ENCODE data around the gene TDRD6.

TDRD6 gene

DNA sequence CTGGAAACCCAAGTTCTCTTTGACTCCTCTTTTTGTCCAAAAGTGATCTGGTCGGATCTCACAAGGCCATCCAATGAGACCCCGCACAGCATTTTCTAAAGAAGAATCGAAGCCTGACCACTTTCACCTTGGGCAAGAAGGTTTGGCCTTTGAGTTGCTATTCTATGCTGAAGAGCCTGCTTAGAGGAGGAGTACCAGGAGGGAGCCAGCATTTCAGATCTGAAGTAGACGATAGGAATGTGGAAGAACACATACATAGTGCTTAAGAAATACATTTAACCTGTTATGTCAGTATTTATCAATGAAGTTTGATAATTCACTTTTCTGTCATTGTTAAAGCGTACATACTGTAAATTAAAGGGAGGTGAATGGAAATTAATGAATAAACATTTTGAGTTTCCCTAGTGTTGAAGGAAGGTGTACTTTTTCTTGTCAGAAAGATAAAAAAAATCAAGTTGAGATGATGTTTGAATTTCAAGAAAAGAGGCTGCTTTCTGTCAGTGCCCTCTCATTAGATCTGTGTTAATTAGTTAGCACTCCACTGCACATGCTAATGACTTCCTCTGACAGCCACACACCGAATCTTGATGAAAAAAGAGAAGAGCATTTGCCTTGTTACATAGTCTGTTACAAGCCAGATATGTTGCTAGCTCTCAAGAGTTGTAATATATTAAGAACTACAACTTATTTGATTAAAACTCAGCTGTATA lies 10.9 kb upstream of the TDRD6 start:
- no peak for DNase-seq
- Histone ChIP-seq H3K36me3 (no peaks in the 10 kb centered on the region; the same call in 1 of the 2 replicates), H3K27me3 (ENCODE audit: insufficient read depth, low read depth, severe bottlenecking) (no peaks in the 10 kb centered on the region), H3K27ac (no peak overlapping the region), H3K9me3 (ENCODE audit: severe bottlenecking) (no peaks in the 10 kb centered on the region), H3K4me3 (ENCODE audit: low read depth, low read length) (no peak overlapping the region)
- TF ChIP-seq, protein P1, sequence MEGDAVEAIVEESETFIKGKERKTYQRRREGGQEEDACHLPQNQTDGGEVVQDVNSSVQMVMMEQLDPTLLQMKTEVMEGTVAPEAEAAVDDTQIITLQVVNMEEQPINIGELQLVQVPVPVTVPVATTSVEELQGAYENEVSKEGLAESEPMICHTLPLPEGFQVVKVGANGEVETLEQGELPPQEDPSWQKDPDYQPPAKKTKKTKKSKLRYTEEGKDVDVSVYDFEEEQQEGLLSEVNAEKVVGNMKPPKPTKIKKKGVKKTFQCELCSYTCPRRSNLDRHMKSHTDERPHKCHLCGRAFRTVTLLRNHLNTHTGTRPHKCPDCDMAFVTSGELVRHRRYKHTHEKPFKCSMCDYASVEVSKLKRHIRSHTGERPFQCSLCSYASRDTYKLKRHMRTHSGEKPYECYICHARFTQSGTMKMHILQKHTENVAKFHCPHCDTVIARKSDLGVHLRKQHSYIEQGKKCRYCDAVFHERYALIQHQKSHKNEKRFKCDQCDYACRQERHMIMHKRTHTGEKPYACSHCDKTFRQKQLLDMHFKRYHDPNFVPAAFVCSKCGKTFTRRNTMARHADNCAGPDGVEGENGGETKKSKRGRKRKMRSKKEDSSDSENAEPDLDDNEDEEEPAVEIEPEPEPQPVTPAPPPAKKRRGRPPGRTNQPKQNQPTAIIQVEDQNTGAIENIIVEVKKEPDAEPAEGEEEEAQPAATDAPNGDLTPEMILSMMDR (IDR thresholded peaks at IDR 0.05; ENCODE audit: low read depth, low read length), result no peak

DNA sequence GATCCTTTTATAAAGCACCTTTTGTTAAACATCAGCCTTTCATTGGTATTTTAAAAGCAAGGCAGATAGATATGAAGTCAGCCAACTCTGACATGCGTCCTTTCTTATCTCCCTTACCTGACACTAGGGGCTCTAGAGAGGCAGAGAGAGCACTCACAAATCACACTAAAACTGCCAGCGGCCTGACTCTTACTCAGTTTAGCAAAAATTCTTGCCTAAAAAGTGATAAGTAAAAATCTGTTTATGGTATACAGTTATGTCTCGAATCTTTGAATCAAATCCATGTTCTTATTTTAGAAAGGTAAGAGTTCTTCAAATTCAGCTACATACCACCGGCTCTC lies 10.4 kb upstream of the TDRD6 start:
- TF ChIP-seq, protein P1 (IDR thresholded peaks at IDR 0.05; ENCODE audit: low read depth, low read length), result peak; percentile 68
- Histone ChIP-seq H3K27me3 (ENCODE audit: insufficient read depth, low read depth, severe bottlenecking) (no peaks in the 10 kb centered on the region), H3K27ac (no peak overlapping the region), H3K9me3 (ENCODE audit: severe bottlenecking) (no peaks in the 10 kb centered on the region), H3K4me3 (ENCODE audit: low read depth, low read length) (no peak overlapping the region), H3K36me3 (no peaks in the 10 kb centered on the region; the same call in 1 of the 2 replicates)
- no peak for DNase-seq

DNA sequence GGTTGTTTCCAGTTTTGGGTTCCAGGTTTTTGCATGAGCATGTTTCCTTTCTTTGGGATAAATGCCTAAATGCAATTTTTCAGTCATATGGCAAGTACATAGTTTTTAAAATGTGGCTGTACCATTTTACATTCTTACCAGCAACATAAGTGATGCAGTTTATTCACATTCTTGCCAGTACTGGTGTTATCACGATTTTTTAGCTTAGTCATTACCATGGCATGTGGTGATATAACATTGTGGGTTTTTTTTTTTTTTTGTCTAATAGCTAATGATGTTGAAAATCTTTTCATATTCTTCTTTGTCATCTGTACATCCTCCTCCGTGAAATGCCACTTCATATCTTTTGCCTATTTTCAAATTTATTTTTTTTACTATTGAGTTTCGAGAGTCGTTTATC lies 2.9 kb upstream of the TDRD6 start:
- no peak for DNase-seq
- H3K36me3 ChIP-seq, result no peaks in the 10 kb centered on the region
- no peak overlapping the region for H3K4me3 ChIP-seq (ENCODE audit: low read depth, low read length)
- H3K27me3 ChIP-seq (ENCODE audit: insufficient read depth, low read depth, severe bottlenecking), result no peaks in the 10 kb centered on the region
- H3K27ac ChIP-seq, result no peak overlapping the region
- TF ChIP-seq, protein P1 (IDR thresholded peaks at IDR 0.05; ENCODE audit: low read depth, low read length), result no peak
- no peaks in the 10 kb centered on the region for H3K9me3 ChIP-seq (ENCODE audit: severe bottlenecking)

DNA sequence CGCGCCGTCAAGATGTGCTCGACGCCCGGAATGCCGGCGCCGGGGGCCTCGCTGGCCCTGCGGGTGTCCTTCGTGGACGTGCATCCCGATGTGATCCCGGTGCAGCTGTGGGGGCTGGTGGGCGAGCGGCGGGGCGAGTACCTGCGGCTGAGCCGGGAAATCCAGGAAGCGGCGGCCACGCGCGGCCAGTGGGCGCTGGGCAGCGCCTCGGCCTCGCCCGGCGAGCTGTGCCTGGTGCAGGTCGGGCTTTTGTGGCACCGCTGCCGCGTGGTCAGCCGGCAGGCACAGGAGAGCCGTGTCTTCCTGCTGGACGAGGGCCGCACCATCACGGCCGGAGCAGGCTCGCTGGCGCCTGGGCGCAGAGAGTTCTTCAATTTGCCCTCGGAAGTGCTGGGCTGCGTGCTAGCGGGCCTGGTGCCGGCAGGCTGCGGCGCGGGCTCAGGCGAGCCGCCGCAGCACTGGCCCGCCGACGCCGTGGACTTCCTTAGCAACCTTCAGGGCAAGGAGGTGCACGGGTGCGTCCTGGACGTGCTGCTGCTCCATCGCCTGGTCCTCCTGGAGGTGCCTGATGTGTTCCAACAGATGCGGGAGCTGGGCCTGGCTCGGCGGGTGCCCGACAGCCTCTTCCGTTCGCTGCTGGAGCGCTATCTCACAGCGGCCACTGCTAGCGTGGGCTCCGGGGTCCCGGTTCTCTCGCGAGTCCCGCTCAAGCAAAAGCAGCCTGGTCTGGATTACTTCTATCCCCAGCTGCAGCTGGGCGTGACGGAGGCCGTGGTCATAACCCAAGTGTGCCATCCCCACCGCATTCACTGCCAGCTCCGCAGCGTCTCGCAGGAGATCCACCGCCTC lies 656 bp downstream of the TDRD6 start:
- Histone ChIP-seq H3K36me3 (no peaks in the 10 kb centered on the region), H3K27me3 (ENCODE audit: insufficient read depth, low read depth, severe bottlenecking) (no peaks in the 10 kb centered on the region), H3K27ac (no peak overlapping the region), H3K4me3 (ENCODE audit: low read depth, low read length) (no peak overlapping the region), H3K9me3 (ENCODE audit: severe bottlenecking) (no peaks in the 10 kb centered on the region)
- DNase-seq, result no peak
- TF ChIP-seq, protein P1 (IDR thresholded peaks at IDR 0.05; ENCODE audit: low read depth, low read length), result no peak

DNA sequence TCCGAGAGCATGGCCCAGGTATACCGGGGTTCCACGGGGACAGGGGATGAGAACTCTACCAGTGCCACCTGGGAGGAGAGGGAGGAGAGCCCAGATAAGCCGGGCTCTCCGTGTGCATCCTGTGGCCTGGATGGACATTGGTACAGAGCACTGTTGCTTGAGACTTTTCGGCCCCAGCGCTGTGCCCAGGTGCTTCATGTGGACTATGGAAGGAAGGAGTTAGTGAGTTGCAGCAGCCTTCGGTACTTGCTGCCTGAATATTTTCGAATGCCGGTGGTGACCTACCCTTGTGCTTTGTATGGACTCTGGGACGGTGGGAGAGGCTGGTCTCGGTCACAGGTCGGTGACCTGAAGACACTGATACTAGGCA lies 1.3 kb downstream of the TDRD6 start:
- H3K27ac ChIP-seq, result no peak overlapping the region

More for the DNA sequence above, 1.3 kb downstream of the TDRD6 start:
- Histone ChIP-seq H3K4me3 (ENCODE audit: low read depth, low read length) (no peak overlapping the region), H3K9me3 (ENCODE audit: severe bottlenecking) (no peaks in the 10 kb centered on the region), H3K27me3 (ENCODE audit: insufficient read depth, low read depth, severe bottlenecking) (no peaks in the 10 kb centered on the region), H3K36me3 (no peaks in the 10 kb centered on the region)
- DNase-seq, result no peak
- TF ChIP-seq, protein P1 (IDR thresholded peaks at IDR 0.05; ENCODE audit: low read depth, low read length), result no peak
